K562 (cell line): ENCODE measurements around the gene FOXR2.

Experiments used
- CHD2 ChIP-seq: IDR thresholded peaks from 2 replicates; pipeline ENCODE4 v1.6.1; 2011; ENCODE audit warnings: low read depth, low read length
- SP1 ChIP-seq: sonication (generic); formaldehyde crosslinking; IDR thresholded peaks from 2 replicates; pipeline ENCODE4 v1.8.1; 2022; ENCODE audit warnings: mild to moderate bottlenecking, missing genetic modification reagents

DNA sequence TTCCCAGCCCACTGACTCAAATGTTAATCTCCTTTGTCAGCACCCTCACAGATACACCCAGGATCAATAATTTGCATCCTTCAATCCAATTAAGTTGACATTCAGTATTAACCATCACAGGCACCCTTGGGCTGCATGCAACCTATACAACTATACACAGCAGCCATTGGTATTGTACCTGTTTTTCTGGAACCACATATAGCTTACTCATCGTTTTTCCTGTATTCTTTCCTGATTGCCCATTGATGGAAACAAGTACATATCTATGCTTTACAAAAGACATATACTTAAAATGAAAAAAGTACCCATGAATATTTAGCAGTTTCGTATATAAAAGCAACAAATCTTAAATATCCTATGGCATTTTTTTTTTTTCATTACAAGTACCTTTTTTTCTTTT is 3.7 kb upstream of the FOXR2 start:
- no peak for TF ChIP-seq SP1 (CRISPR knock-in tag)
- no peak for TF ChIP-seq CHD2
